ENCODE data around the gene CENPN.

DNA sequence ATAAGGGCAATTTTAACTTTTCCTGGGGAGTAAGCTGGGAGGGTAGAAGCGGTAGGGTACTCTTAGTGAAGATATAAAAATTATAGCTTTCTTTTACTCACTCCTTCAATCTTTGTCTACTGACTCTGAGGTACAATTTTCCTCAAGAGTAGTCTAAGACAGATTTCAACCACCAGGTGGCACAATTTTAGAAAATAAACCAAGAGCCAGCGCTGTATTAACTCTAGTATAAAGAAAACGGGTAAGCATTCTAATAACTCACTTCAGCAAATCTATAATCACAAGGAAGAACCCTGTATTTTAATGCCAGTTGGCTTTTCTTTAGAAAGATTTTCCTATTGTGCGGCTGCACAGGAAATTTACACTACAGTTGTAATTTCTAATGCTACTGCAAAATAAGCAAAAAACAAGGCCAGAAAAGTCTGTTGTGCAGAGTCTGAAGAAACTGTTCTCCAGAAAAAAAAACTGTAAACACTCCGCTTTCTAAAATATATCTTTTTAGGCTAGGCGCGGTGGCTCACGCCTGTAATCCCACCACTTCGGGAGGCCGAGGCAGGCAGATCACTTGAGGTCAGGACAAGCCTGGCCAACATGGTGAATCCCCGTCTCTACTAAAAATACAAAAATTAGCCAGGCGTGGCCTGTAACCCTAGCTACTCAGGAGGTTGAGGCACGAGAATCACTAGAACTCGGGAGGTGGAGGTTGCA is 2.2 kb upstream of the CENPN start:
- TF ChIP-seq, protein P1, sequence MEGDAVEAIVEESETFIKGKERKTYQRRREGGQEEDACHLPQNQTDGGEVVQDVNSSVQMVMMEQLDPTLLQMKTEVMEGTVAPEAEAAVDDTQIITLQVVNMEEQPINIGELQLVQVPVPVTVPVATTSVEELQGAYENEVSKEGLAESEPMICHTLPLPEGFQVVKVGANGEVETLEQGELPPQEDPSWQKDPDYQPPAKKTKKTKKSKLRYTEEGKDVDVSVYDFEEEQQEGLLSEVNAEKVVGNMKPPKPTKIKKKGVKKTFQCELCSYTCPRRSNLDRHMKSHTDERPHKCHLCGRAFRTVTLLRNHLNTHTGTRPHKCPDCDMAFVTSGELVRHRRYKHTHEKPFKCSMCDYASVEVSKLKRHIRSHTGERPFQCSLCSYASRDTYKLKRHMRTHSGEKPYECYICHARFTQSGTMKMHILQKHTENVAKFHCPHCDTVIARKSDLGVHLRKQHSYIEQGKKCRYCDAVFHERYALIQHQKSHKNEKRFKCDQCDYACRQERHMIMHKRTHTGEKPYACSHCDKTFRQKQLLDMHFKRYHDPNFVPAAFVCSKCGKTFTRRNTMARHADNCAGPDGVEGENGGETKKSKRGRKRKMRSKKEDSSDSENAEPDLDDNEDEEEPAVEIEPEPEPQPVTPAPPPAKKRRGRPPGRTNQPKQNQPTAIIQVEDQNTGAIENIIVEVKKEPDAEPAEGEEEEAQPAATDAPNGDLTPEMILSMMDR (conservative IDR thresholded peaks at IDR 0.05 in 1 of 2, IDR thresholded peaks at IDR 0.05 in 1 of 2; ENCODE audit: extremely low read depth in 1 of 2, insufficient read depth in 1 of 2, low read depth in 1 of 2, low read length in 2 of 2), result peak; percentile 53 to 62
- no peak for TF ChIP-seq EZH2 (IDR thresholded peaks at IDR 0.05; ENCODE audit: borderline replicate concordance, low read length)
